H1 (cell line): Measurements from ENCODE around the gene CTPS1. TPM values are rescaled to one million over a fixed set of nuclear protein-coding genes. Genes with fewer than 3 reads are reported as not detected.

ENCODE experiments used
- CTCF ChIA-PET: fragments of 300-600 bp; sonication (Branson Sonifier 250); formaldehyde crosslinking; loops from one replicate; lab custom pipeline; 2021; ENCODE audit not compliant: partially characterized antibody; lab: Charles Lee
- POLR2A ChIA-PET: fragments of 300-600 bp; sonication (Branson Sonifier 250); formaldehyde crosslinking; loops from one replicate; lab custom pipeline; 2021; ENCODE audit warnings: inconsistent platforms; ENCODE audit not compliant: partially characterized antibody; lab: Charles Lee
- DNase-seq, 2 experiments: peaks; one replicate each; pipeline versions ENCODE4 v3.0.0 to v3.0.0-alpha.2; 2010 to 2022; ENCODE audit warnings: low spot score in 2 of 2, low read depth in 1 of 2, mixed read lengths in 1 of 2
- FAIRE-seq: peaks from 2 replicates; lab custom pipeline; 2011; peaks lifted over from hg19 to GRCh38; lab: Jason Lieb, UNC
- H2AFZ ChIP-seq: 2 replicates; pipeline ENCODE4 v1.8.1; 2012; ENCODE audit warnings: low read length, inconsistent platforms
- H2AK5ac ChIP-seq: 2 replicates; pipeline ENCODE4 v1.6.1; 2013; ENCODE audit warnings: low read depth, low read length
- H2BK120ac ChIP-seq: replicated peaks from 2 replicates; pipeline ENCODE3; 2013; ENCODE audit warnings: low read depth, low read length, inconsistent platforms
- H2BK12ac ChIP-seq: 2 replicates; pipeline ENCODE4 v1.6.1; 2013; ENCODE audit warnings: low read depth, low read length
- H2BK15ac ChIP-seq: 2 replicates; pipeline ENCODE4 v1.6.1; 2013; ENCODE audit warnings: low read length
- H2BK20ac ChIP-seq: 2 replicates; pipeline ENCODE4 v1.6.1; 2013; ENCODE audit warnings: low read length
- H2BK5ac ChIP-seq: 2 replicates; pipeline ENCODE4 v1.6.1; 2013; ENCODE audit warnings: low read depth, low read length
- H3K14ac ChIP-seq: 2 replicates; pipeline ENCODE4 v1.6.1; 2013; ENCODE audit warnings: inconsistent platforms; ENCODE audit not compliant: insufficient read length
- H3K18ac ChIP-seq: 2 replicates; pipeline ENCODE4 v1.6.1; 2013; ENCODE audit warnings: low read length; ENCODE audit errors: extremely low read depth
- H3K23ac ChIP-seq: 2 replicates; pipeline ENCODE4 v1.6.1; 2013; ENCODE audit warnings: inconsistent platforms; ENCODE audit not compliant: insufficient read length
- H3K23me2 ChIP-seq: 2 replicates; pipeline ENCODE4 v1.6.1; 2013; ENCODE audit warnings: low read depth, low read length
- H3K27ac ChIP-seq: 2 replicates; pipeline ENCODE4 v1.6.1; 2011; ENCODE audit warnings: low read depth, low read length, inconsistent platforms
- H3K27me3 ChIP-seq, 4 experiments: replicated peaks in 1 of 4; 1 replicate in 1 of 4; 2 replicates in 3 of 4; pipeline versions ENCODE4 v1.6.1 to v1.8.1; 2011 to 2013; ENCODE audit warnings: low read length in 3 of 4, mild to moderate bottlenecking in 3 of 4, inconsistent platforms in 2 of 4, mixed read lengths in 2 of 4, moderate library complexity in 1 of 4; ENCODE audit not compliant: control insufficient read depth in 3 of 4, insufficient read depth in 3 of 4; ENCODE audit errors: extremely low read depth in 1 of 4
- H3K36me3 ChIP-seq, 4 experiments: 2 replicates each; pipeline versions ENCODE4 v1.6.1 to v1.8.1; 2011 to 2013; ENCODE audit warnings: mild to moderate bottlenecking in 4 of 4, low read length in 3 of 4, moderate library complexity in 2 of 4, control low read depth in 1 of 4, inconsistent platforms in 1 of 4; ENCODE audit not compliant: insufficient read depth in 4 of 4, control insufficient read depth in 2 of 4
- H3K4ac ChIP-seq: replicated peaks from 2 replicates; pipeline ENCODE3; 2013; ENCODE audit warnings: low read length, low read depth, mixed read lengths, inconsistent platforms; ENCODE audit not compliant: insufficient read length
- H3K4me1 ChIP-seq, 4 experiments: replicated peaks in 1 of 4; 1 replicate in 1 of 4; 2 replicates in 3 of 4; pipeline versions ENCODE4 v1.6.1 to v1.8.1; 2011 to 2013; ENCODE audit warnings: low read length in 3 of 4, inconsistent platforms in 2 of 4, mixed read lengths in 1 of 4; ENCODE audit not compliant: insufficient read depth in 4 of 4, control insufficient read depth in 3 of 4
- H3K4me2 ChIP-seq, 2 experiments: 2 replicates each; pipeline versions ENCODE4 v1.6.1 to v1.8.1; 2011 to 2013; ENCODE audit warnings: low read depth in 2 of 2, low read length in 2 of 2, control low read depth in 1 of 2, inconsistent platforms in 1 of 2, mild to moderate bottlenecking in 1 of 2; ENCODE audit not compliant: insufficient read depth in 1 of 2
- H3K4me3 ChIP-seq, 4 experiments: fragments of 200-600, 300-600 bp in 1 of 4; sonication (generic), shearing (Covaris generic), sonication (Bioruptor Twin) in 1 of 4; 2 replicates each; pipeline versions ENCODE4 v1.5.1 to v1.8.1; 2011 to 2016; ENCODE audit warnings: low read length in 4 of 4, low read depth in 3 of 4, control low read depth in 2 of 4, inconsistent platforms in 2 of 4, mild to moderate bottlenecking in 2 of 4, mixed read lengths in 1 of 4, moderate library complexity in 1 of 4; ENCODE audit not compliant: insufficient read depth in 2 of 4; ENCODE audit errors: extremely low read depth in 1 of 4
- H3K56ac ChIP-seq: replicated peaks from 2 replicates; pipeline ENCODE3; 2013; ENCODE audit warnings: low read depth, mild to moderate bottlenecking, mixed read lengths, low read length, inconsistent platforms; ENCODE audit not compliant: insufficient read length
- H3K79me1 ChIP-seq: 2 replicates; pipeline ENCODE4 v1.6.1; 2013; ENCODE audit warnings: low read depth, low read length, control low read depth
- H3K79me2 ChIP-seq, 2 experiments: 2 replicates each; pipeline versions ENCODE4 v1.6.1 to v1.8.1; 2012 to 2013; ENCODE audit warnings: low read length in 2 of 2, mild to moderate bottlenecking in 2 of 2, inconsistent platforms in 1 of 2; ENCODE audit not compliant: insufficient read depth in 2 of 2, control insufficient read depth in 1 of 2
- H3K9ac ChIP-seq, 4 experiments: replicated peaks in 1 of 4; 1 replicate in 1 of 4; 2 replicates in 3 of 4; pipeline versions ENCODE4 v1.6.1 to v1.8.1; 2011 to 2013; ENCODE audit warnings: low read depth in 3 of 4, low read length in 3 of 4, control low read depth in 2 of 4, mild to moderate bottlenecking in 2 of 4, moderate library complexity in 2 of 4, inconsistent platforms in 1 of 4; ENCODE audit errors: extremely low read depth in 1 of 4
- H3K9me3 ChIP-seq, 2 experiments: 2 replicates each; pipeline versions ENCODE4 v1.6.1 to v1.8.1; 2012 to 2013; ENCODE audit warnings: mild to moderate bottlenecking in 2 of 2, moderate library complexity in 2 of 2, control low read depth in 1 of 2, inconsistent platforms in 1 of 2, low read depth in 1 of 2, low read length in 1 of 2, mixed read lengths in 1 of 2; ENCODE audit not compliant: insufficient read depth in 2 of 2
- H4K20me1 ChIP-seq, 2 experiments: replicated peaks in 1 of 2; 2 replicates each; pipeline versions ENCODE3 to v1.8.1; 2011 to 2013; ENCODE audit warnings: inconsistent platforms in 2 of 2, low read length in 2 of 2, mild to moderate bottlenecking in 1 of 2; ENCODE audit not compliant: insufficient read depth in 2 of 2, control insufficient read depth in 1 of 2
- H4K5ac ChIP-seq: 2 replicates; pipeline ENCODE4 v1.6.1; 2013; ENCODE audit warnings: low read length, low read depth, mixed read lengths, inconsistent platforms; ENCODE audit not compliant: insufficient read length
- H4K8ac ChIP-seq: 2 replicates; pipeline ENCODE4 v1.8.0; 2013; ENCODE audit warnings: mild to moderate bottlenecking, moderate library complexity, low read length, inconsistent platforms; ENCODE audit not compliant: insufficient read depth; ENCODE audit errors: extremely low read depth
- H4K91ac ChIP-seq: replicated peaks from 2 replicates; pipeline ENCODE3; 2013; ENCODE audit warnings: low read length, mixed read lengths, inconsistent platforms; ENCODE audit not compliant: insufficient read length
- ASH2L ChIP-seq: fragments of 200-600, 300-600 bp; sonication (generic); IDR thresholded peaks from one replicate; pipeline ENCODE4 v1.7.1; 2017; ENCODE audit warnings: low read length
- ATF2 ChIP-seq: IDR thresholded peaks from 2 replicates; pipeline ENCODE4 v1.6.1; 2012; ENCODE audit warnings: low read length, inconsistent platforms
- EZH2 ChIP-seq: fragments of 200-600 bp; sonication (generic); IDR thresholded peaks from 2 replicates; pipeline ENCODE4 v1.7.1; 2012; ENCODE audit warnings: low read depth, mild to moderate bottlenecking, moderate library complexity, low read length, inconsistent platforms; ENCODE audit not compliant: severe bottlenecking
- GABPA ChIP-seq: IDR thresholded peaks from 2 replicates; pipeline ENCODE4 v1.6.1; 2011; ENCODE audit warnings: mild to moderate bottlenecking, low read length, moderate library complexity, borderline replicate concordance; ENCODE audit not compliant: insufficient read depth
- KDM4A ChIP-seq: IDR thresholded peaks from one replicate; pipeline ENCODE4 v1.7.1; 2012; ENCODE audit warnings: low read depth, mild to moderate bottlenecking, moderate library complexity, low read length, inconsistent platforms; ENCODE audit not compliant: severe bottlenecking
- NANOG ChIP-seq: IDR thresholded peaks from 2 replicates; pipeline ENCODE4 v1.6.1; 2011; ENCODE audit warnings: low read length, low read depth, mild to moderate bottlenecking, inconsistent platforms; ENCODE audit not compliant: insufficient read depth, poor library complexity, severe bottlenecking
- PHF8 ChIP-seq: fragments of 200-600 bp; sonication (generic); conservative IDR thresholded peaks from 2 replicates; pipeline ENCODE4 v1.7.1; 2012; ENCODE audit warnings: low read depth, mild to moderate bottlenecking, inconsistent platforms, low read length, moderate library complexity
- RFX5 ChIP-seq: IDR thresholded peaks from 2 replicates; pipeline ENCODE4 v1.6.1; 2011; ENCODE audit warnings: low read depth, low read length, improper control_type of control experiment, borderline replicate concordance
- SP1 ChIP-seq: IDR thresholded peaks from 2 replicates; pipeline ENCODE4 v1.6.1; 2011; ENCODE audit warnings: low read depth, low read length
- whole genome bisulfite sequencing, 2 experiments: shearing (Covaris generic) in 1 of 2; methylation state at CpG; one replicate each; pipeline versions ENCODE4 v1.1.6 to v1.1.7; 2013 to 2015; ENCODE audit warnings: low lambda C conversion rate in 2 of 2, mixed read lengths in 2 of 2, inconsistent platforms in 1 of 2, low coverage in 1 of 2, missing lambda C conversion rate in 1 of 2; ENCODE audit not compliant: insufficient replicate concordance in 2 of 2, insufficient coverage in 1 of 2, insufficient read length in 1 of 2; ENCODE audit errors: extremely low coverage in 1 of 2, missing lambda C conversion rate in 1 of 2; 5-methylcytosine and 5-hydroxymethylcytosine counted together
- polyA plus RNA-seq, 7 experiments: library from polyadenylated mRNA; depleted of rRNA in 3 of 7; stranded (reverse) in 5 of 7; unstranded in 2 of 7; fragments of >200 nt in 5 of 7; fragments of 200-250 nt in 2 of 7; gene quantifications; 1 replicate in 5 of 7; 2 replicates in 1 of 7; 4 replicates in 1 of 7; pipeline versions ENCODE4 v1.2.1 to v1.2.3, GENCODE V29; 2011 to 2013; ENCODE audit warnings: missing spikeins in 2 of 7, mixed read lengths in 2 of 7
- total RNA-seq: library from RNA; stranded (reverse); fragmentation: NEBNext Ultra II Directional; extraction: Animal tissue kit (Norgen Biotek cat#: 25700); gene quantifications from 2 replicates; pipeline ENCODE4 v1.2.1, GENCODE V29; 2021

CTPS1 gene
- total and polyA plus RNA-seq, 2 of the 8 experiments (the other 6 are each of a cell fraction or from before 2014, with no cell fraction given) = 35.5 to 103 TPM

GRCh38 chr1:40981691-40982448, 2.4 kb downstream of the CTPS1 start:
- no peak for DNase-seq
- no peak for TF ChIP-seq PHF8
- no peak for TF ChIP-seq SP1
- no peak for TF ChIP-seq EZH2
- no peak for TF ChIP-seq ATF2
- TF ChIP-seq GABPA = no peak
- no peak for TF ChIP-seq NANOG
- no peak for TF ChIP-seq RFX5
- TF ChIP-seq ASH2L = no peak
- TF ChIP-seq KDM4A = no peak

More at GRCh38 chr1:40981691-40982448, 2.4 kb downstream of the CTPS1 start:
- no peak overlapping the region for H2AFZ ChIP-seq
- H4K5ac ChIP-seq = no peak overlapping the region
- H3K9ac ChIP-seq = no peak overlapping the region; a peak in 2 of 7 replicates
- POLR2A ChIA-PET = interaction anchor here (1.1 to 9.6 kb wide), 8 partner anchors 10 to 120 kb away, joined by 3 to 49 read pairs (median 6); partner anchors contain the start of genes CITED4 and SLFNL1
- H3K36me3 ChIP-seq = peaks cover 18 to 38% (median 35%) of the 10 kb centered on the region in 4 experiments
- H2BK120ac ChIP-seq = no peak overlapping the region
- H2BK5ac ChIP-seq = no peak overlapping the region
- H3K23ac ChIP-seq = no peak overlapping the region
- no peak overlapping the region for H2AK5ac ChIP-seq
- H2BK20ac ChIP-seq = no peak overlapping the region
- H3K9me3 ChIP-seq = no peaks in the 10 kb centered on the region
- no peak overlapping the region for H3K56ac ChIP-seq
- no peak overlapping the region for H2BK15ac ChIP-seq
- no peaks in the 10 kb centered on the region for H3K27me3 ChIP-seq
- no peak overlapping the region for H3K14ac ChIP-seq
- H3K23me2 ChIP-seq = peaks cover 11% of the 10 kb centered on the region; the same call in 1 of the 2 replicates
- no peak overlapping the region for H3K4ac ChIP-seq
- peaks cover 4 to 11% (median 6%) of the 10 kb centered on the region in 4 experiments; a peak in 5 of 7 replicates for H3K4me1 ChIP-seq
- 81% methylated on average over 14 of the region's 14 CpGs; no CpG with 5 or more reads in 1 of the 2 experiments for WGBS, 2 experiments
- H2BK12ac ChIP-seq = 0 out of 2 replicates have a peak overlapping the region, but pooled peaks have one; percentile 9
- H3K79me2 ChIP-seq = peaks cover 17 to 61% of the 10 kb centered on the region in 2 experiments
- peak overlapping the region in 1 of 4 experiments; percentile 82; a peak in 2 of 8 replicates for H3K4me3 ChIP-seq
- peaks cover 11 to 24% of the 10 kb centered on the region in 2 experiments for H4K20me1 ChIP-seq
- FAIRE-seq = no peak
- no peaks in the 10 kb centered on the region for H3K79me1 ChIP-seq
- no peak overlapping the region for H3K27ac ChIP-seq
- H4K8ac ChIP-seq = no peak overlapping the region
- H3K18ac ChIP-seq = peak overlapping the region; percentile 48; the same call in 1 of the 2 replicates
- CTCF ChIA-PET = interaction anchor here (1.6 kb wide), 1 partner anchor 119 kb away, joined by 4 read pairs; no protein-coding TSS in a partner anchor
- H3K4me2 ChIP-seq = peak overlapping the region; percentile 92 to 96; a peak in 3 of 4 replicates
- no peak overlapping the region for H4K91ac ChIP-seq
